Fibroblast of villous mesenchyme (primary cell): ENCODE results near the gene SLC4A3. TPM values are rescaled to one million over a fixed set of nuclear protein-coding genes. Genes with fewer than 3 reads are reported as not detected.

Experiments
- DNase-seq: peaks from one replicate; pipeline ENCODE4 v3.0.0-alpha.2; 2010; ENCODE audit warnings: low read depth
- H3K4me3 ChIP-seq: 2 replicates; pipeline ENCODE4 v1.5.1; 2011; ENCODE audit warnings: low read depth, mild to moderate bottlenecking, low read length
- total RNA-seq: library from RNA; depleted of rRNA; stranded (reverse); fragments of >200 nt; gene quantifications from 2 replicates; pipeline ENCODE4 v1.2.3, GENCODE V29; 2012
- TF ChIP-seq, protein P1 (sequence below): IDR thresholded peaks from 2 replicates; pipeline ENCODE4 v1.5.1; 2012; ENCODE audit warnings: low read depth, mild to moderate bottlenecking, low read length; ENCODE audit not compliant: insufficient read depth

Gene SLC4A3
- total RNA-seq, 1 donor = 5.6 TPM

DNA sequence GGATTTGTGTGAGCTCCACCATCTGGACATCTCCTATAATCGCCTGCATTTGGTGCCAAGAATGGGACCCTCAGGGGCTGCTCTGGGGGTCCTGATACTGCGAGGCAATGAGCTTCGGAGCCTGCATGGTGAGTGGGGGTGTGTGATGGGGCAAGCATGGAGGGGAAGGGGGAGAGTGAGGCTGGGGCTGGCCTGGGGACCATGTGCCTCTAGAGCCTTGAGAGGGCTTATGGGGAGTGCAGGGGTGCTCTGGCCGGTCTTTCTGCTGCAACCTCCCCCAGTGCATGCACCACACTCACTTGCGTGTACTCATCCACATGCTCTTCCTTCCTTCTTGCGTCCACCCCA, 21.8 kb upstream of the SLC4A3 start:
- TF ChIP-seq, protein P1, sequence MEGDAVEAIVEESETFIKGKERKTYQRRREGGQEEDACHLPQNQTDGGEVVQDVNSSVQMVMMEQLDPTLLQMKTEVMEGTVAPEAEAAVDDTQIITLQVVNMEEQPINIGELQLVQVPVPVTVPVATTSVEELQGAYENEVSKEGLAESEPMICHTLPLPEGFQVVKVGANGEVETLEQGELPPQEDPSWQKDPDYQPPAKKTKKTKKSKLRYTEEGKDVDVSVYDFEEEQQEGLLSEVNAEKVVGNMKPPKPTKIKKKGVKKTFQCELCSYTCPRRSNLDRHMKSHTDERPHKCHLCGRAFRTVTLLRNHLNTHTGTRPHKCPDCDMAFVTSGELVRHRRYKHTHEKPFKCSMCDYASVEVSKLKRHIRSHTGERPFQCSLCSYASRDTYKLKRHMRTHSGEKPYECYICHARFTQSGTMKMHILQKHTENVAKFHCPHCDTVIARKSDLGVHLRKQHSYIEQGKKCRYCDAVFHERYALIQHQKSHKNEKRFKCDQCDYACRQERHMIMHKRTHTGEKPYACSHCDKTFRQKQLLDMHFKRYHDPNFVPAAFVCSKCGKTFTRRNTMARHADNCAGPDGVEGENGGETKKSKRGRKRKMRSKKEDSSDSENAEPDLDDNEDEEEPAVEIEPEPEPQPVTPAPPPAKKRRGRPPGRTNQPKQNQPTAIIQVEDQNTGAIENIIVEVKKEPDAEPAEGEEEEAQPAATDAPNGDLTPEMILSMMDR = no peak
- no peak for DNase-seq

GRCh38 chr2:219607931-219608330, 19.5 kb upstream of the SLC4A3 start:
- TF ChIP-seq, protein P1 = no peak
- DNase-seq = no peak
- H3K4me3 ChIP-seq = no peak overlapping the region

More for the DNA sequence above, 21.8 kb upstream of the SLC4A3 start:
- H3K4me3 ChIP-seq = no peak overlapping the region

- no peak overlapping the region for H3K4me3 ChIP-seq
- DNase-seq = no peak
- TF ChIP-seq, protein P1 = no peak
These were observed 18.9 kb upstream of the SLC4A3 start for GRCh38 chr2:219608399-219608964.

DNA sequence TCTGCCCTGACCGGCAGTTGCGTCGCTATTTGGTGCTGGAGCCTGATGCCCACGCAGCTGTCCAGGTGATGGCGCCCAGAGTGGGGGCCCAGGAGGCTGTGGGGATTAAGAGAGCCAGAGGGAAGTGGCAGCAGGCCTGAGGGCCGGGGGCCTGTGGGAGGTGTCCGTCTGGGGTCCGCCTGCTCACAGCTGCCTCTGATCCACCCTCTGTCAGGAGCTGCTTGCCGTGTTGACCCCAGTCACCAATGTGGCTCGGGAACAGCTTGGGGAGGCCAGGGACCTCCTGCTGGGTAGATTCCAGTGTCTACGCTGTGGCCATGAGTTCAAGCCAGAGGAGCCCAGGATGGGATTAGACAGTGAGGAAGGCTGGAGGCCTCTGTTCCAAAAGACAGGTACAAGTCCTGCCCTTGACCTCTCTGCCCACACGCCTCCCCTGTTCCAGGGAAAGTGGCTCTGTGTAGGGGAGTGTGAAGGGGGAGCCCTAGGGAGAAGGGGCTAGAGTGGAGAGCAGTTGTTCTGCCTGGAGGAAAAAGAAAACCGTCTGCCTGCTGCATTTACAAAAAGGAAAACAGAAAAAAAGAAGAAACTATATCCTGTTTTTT, 18.2 kb upstream of the SLC4A3 start:
- H3K4me3 ChIP-seq = no peak overlapping the region
- DNase-seq = no peak
- TF ChIP-seq, protein P1 = no peak

DNA sequence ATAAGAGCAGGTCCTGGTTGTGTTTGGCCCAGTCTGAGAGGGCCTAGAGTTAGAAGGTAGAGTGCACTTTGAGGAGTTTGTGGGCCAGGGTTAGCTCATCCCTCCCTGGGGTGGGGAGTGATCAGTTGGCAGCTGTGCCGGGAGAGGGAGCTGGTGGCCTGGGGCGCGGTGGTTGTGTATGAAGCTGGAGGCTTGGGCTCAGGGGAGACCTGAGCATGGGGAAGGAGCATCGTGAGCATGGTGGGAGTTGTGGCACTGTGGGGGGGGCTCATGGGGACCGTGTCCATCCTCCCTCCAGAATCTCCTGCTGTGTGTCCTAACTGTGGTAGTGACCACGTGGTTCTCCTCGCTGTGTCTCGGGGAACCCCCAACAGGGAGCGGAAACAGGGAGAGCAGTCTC, 16.1 kb upstream of the SLC4A3 start:
- H3K4me3 ChIP-seq = no peak overlapping the region
- TF ChIP-seq, protein P1 = no peak
- no peak for DNase-seq

DNA sequence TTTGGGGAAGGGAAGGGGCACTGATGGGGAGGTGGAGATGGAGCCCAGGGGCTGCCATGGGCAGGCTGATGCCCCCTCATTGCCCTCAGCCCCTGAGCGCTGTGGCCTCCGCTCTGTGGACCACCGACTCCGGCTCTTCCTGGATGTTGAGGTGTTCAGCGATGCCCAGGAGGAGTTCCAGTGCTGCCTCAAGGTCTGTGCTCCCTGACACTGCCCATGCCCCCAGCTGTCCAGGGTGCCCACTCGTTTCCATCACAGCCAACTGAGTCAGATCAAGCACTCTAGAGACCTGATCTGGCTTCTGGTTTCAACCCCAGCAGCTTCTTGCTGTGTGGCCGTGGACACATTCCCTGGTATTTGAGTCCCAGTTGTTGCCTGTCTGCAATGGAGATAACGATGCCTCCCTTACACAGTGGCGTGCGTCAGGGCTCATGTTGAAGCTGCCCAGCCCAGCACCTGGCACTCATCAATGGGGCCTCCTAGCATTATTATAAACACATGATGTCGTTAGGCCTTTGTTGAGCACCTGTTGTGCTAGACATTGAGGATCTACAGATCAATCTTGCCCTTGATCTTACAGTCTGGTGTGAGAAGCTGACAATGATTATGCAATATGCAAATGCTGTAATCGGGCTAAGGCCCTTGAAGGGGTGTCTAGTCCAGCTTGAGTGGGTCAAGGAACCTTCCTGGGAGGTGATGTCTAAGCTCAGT, 15.4 kb upstream of the SLC4A3 start:
- no peak overlapping the region for H3K4me3 ChIP-seq
- TF ChIP-seq, protein P1 = no peak
- no peak for DNase-seq
